IMR-90 (cell line): ENCODE data around the gene BRWD1.

Source experiments
- BHLHE40 ChIP-seq: fragments of 150-350 bp; IDR thresholded peaks from 2 replicates; pipeline ENCODE4 v1.6.1; 2016; ENCODE audit warnings: mild to moderate bottlenecking, low read depth, low read length
- CEBPB ChIP-seq: IDR thresholded peaks from 2 replicates; pipeline ENCODE4 v1.6.1; 2012; ENCODE audit warnings: low read depth, low read length, improper control_type of control experiment
- CTCF ChIP-seq: conservative IDR thresholded peaks from 2 replicates; pipeline ENCODE4 v1.5.1; 2012; ENCODE audit warnings: mild to moderate bottlenecking, low read depth, low read length, improper control_type of control experiment
- ELK1 ChIP-seq: fragments of 150-350 bp; IDR thresholded peaks from 2 replicates; pipeline ENCODE4 v1.6.1; 2016; ENCODE audit warnings: low read depth, mild to moderate bottlenecking, low read length, moderate library complexity, borderline replicate concordance
- FOS ChIP-seq: fragments of 150-350 bp; IDR thresholded peaks from 2 replicates; pipeline ENCODE4 v1.6.1; 2016; ENCODE audit warnings: low read depth, low read length
- MAFK ChIP-seq: IDR thresholded peaks from 2 replicates; pipeline ENCODE4 v1.6.1; 2012; ENCODE audit warnings: low read depth, low read length, improper control_type of control experiment
- MAZ ChIP-seq: IDR thresholded peaks from 2 replicates; pipeline ENCODE4 v1.6.1; 2012; ENCODE audit warnings: low read depth, mild to moderate bottlenecking, low read length, improper control_type of control experiment, moderate library complexity, borderline replicate concordance
- MXI1 ChIP-seq: IDR thresholded peaks from 2 replicates; pipeline ENCODE4 v1.6.1; 2012; ENCODE audit warnings: low read depth, mild to moderate bottlenecking, low read length, moderate library complexity, borderline replicate concordance
- POLR2A ChIP-seq: IDR thresholded peaks from 2 replicates; pipeline ENCODE4 v1.6.1; 2012; ENCODE audit warnings: mild to moderate bottlenecking, low read depth, low read length
- RAD21 ChIP-seq: IDR thresholded peaks from 2 replicates; pipeline ENCODE4 v1.6.1; 2012; ENCODE audit warnings: low read length, improper control_type of control experiment
- RCOR1 ChIP-seq: IDR thresholded peaks from 2 replicates; pipeline ENCODE4 v1.6.1; 2012; ENCODE audit warnings: mild to moderate bottlenecking, low read length, improper control_type of control experiment; ENCODE audit not compliant: insufficient replicate concordance
- RFX5 ChIP-seq: IDR thresholded peaks from 2 replicates; pipeline ENCODE4 v1.8.0; 2012; ENCODE audit warnings: low read depth, mild to moderate bottlenecking, low read length, moderate library complexity
- SMC3 ChIP-seq: fragments of 150-350 bp; IDR thresholded peaks from 2 replicates; pipeline ENCODE4 v1.6.1; 2016; ENCODE audit warnings: low read depth, mild to moderate bottlenecking, antibody characterized with exemption, low read length, moderate library complexity
- USF2 ChIP-seq: fragments of 150-350 bp; IDR thresholded peaks from 2 replicates; pipeline ENCODE4 v1.6.1; 2017; ENCODE audit warnings: mild to moderate bottlenecking, antibody characterized with exemption, low read length, low read depth

- TF ChIP-seq CEBPB (no peak), CTCF (no peak), POLR2A (no peak), RAD21 (no peak), SMC3 (no peak), RFX5 (no peak), BHLHE40 (no peak), FOS (no peak), MAZ (no peak), RCOR1 (no peak), MAFK (no peak), MXI1 (no peak), ELK1 (no peak), USF2 (no peak)
Observed at GRCh38 chr21:39134288-39134810, 179.1 kb downstream of the BRWD1 start.
